IMR-90 (cell line): ENCODE results near the gene E4F1. TPM values are rescaled to one million over a fixed set of nuclear protein-coding genes. Genes with fewer than 3 reads are reported as not detected.

Experiments
- ATAC-seq: fragments of 200-7000 bp; cut with Tn5 transposase; 2 replicates; pipeline ENCODE4 v1.9.1; 2020; ENCODE audit warnings: low read depth, mild to moderate bottlenecking, moderate library complexity
- BruUV-seq: library from RNA; stranded (reverse); fragments of 400-500 nt; replicated peaks from 2 replicates; lab custom pipeline; 2021; lab: Mats Ljungman, UMichigan
- CTCF ChIA-PET: fragments of 300-600 bp; formaldehyde crosslinking; extraction: SDS; loops from one replicate; lab custom pipeline; 2021; ENCODE audit warnings: antibody characterized with exemption; lab: Yijun Ruan, JAX
- POLR2A ChIA-PET: fragments of 300-600 bp; sonication (Branson Sonifier 250); formaldehyde crosslinking; loops from one replicate; lab custom pipeline; 2022; ENCODE audit warnings: antibody characterized with exemption; ENCODE audit not compliant: unreplicated experiment; lab: Charles Lee
- DNase-seq: peaks from one replicate; pipeline ENCODE4 v3.0.0; 2013
- H2AFZ ChIP-seq: replicated peaks from 2 replicates; pipeline ENCODE3; 2013; ENCODE audit warnings: low read length, mild to moderate bottlenecking; ENCODE audit not compliant: poor library complexity
- H2AK5ac ChIP-seq: 2 replicates; pipeline ENCODE4 v1.6.1; 2013; ENCODE audit warnings: low read depth, low read length, inconsistent platforms
- H2AK9ac ChIP-seq: replicated peaks from 2 replicates; pipeline ENCODE3; 2013; ENCODE audit warnings: mild to moderate bottlenecking, low read depth, low read length, moderate library complexity; ENCODE audit not compliant: poor library complexity
- H2BK120ac ChIP-seq: 2 replicates; pipeline ENCODE4 v1.6.1; 2013; ENCODE audit warnings: low read depth, low read length, inconsistent platforms
- H2BK15ac ChIP-seq: 3 replicates; pipeline ENCODE4 v1.6.1; 2013; ENCODE audit warnings: low read depth, low read length, inconsistent platforms
- H2BK20ac ChIP-seq: 2 replicates; pipeline ENCODE4 v1.6.1; 2013; ENCODE audit warnings: low read depth, mild to moderate bottlenecking, inconsistent platforms, low read length, moderate library complexity
- H2BK5ac ChIP-seq: 2 replicates; pipeline ENCODE4 v1.6.1; 2013; ENCODE audit warnings: mild to moderate bottlenecking, low read depth, low read length, inconsistent platforms; ENCODE audit not compliant: poor library complexity, severe bottlenecking
- H3K14ac ChIP-seq: replicated peaks from 2 replicates; pipeline ENCODE4 v1.6.1; 2013; ENCODE audit warnings: low read depth, low read length, inconsistent platforms
- H3K18ac ChIP-seq: 2 replicates; pipeline ENCODE4 v1.6.1; 2013; ENCODE audit warnings: low read depth, low read length, control low read depth
- H3K23ac ChIP-seq: 2 replicates; pipeline ENCODE4 v1.6.1; 2013; ENCODE audit warnings: low read depth, low read length, inconsistent platforms
- H3K27ac ChIP-seq: 2 replicates; pipeline ENCODE4 v1.5.1; 2013; ENCODE audit warnings: mild to moderate bottlenecking, control low read depth, low read length; ENCODE audit not compliant: insufficient read depth
- H3K27me3 ChIP-seq: 2 replicates; pipeline ENCODE4 v1.6.1; 2013; ENCODE audit warnings: low read length; ENCODE audit not compliant: control insufficient read depth, insufficient read depth
- H3K36me3 ChIP-seq: 2 replicates; pipeline ENCODE4 v1.6.1; 2013; ENCODE audit warnings: low read length, mixed read lengths; ENCODE audit not compliant: control insufficient read depth, insufficient read depth
- H3K4ac ChIP-seq: 2 replicates; pipeline ENCODE4 v1.6.1; 2013; ENCODE audit warnings: low read depth, low read length, inconsistent platforms
- H3K4me1 ChIP-seq: 2 replicates; pipeline ENCODE4 v1.6.1; 2013; ENCODE audit warnings: low read length, mixed read lengths; ENCODE audit not compliant: control insufficient read depth, insufficient read depth
- H3K4me2 ChIP-seq: 2 replicates; pipeline ENCODE4 v1.6.1; 2013; ENCODE audit warnings: low read depth, mild to moderate bottlenecking, control low read depth, low read length, moderate library complexity
- H3K4me3 ChIP-seq: 2 replicates; pipeline ENCODE4 v1.5.1; 2013; ENCODE audit warnings: low read depth, mild to moderate bottlenecking, control low read depth, low read length, moderate library complexity; ENCODE audit not compliant: insufficient read depth
- H3K56ac ChIP-seq: 2 replicates; pipeline ENCODE4 v1.6.1; 2013; ENCODE audit warnings: low read length, inconsistent platforms; ENCODE audit not compliant: insufficient read depth; ENCODE audit errors: extremely low read depth
- H3K79me1 ChIP-seq, 2 experiments: 2 replicates each; pipeline ENCODE4 v1.6.1; 2013; ENCODE audit warnings: low read length in 2 of 2, inconsistent platforms in 1 of 2, low read depth in 1 of 2
- H3K9ac ChIP-seq: 2 replicates; pipeline ENCODE4 v1.6.1; 2013; ENCODE audit warnings: low read depth, low read length, control low read depth
- H3K9me1 ChIP-seq: 2 replicates; pipeline ENCODE4 v1.6.1; 2013; ENCODE audit warnings: low read length, inconsistent platforms; ENCODE audit not compliant: insufficient read depth
- H3K9me3 ChIP-seq: 2 replicates; pipeline ENCODE4 v1.6.1; 2013; ENCODE audit warnings: low read length; ENCODE audit not compliant: control insufficient read depth, insufficient read depth
- H4K20me1 ChIP-seq: 2 replicates; pipeline ENCODE4 v1.6.1; 2013; ENCODE audit warnings: low read length, inconsistent platforms; ENCODE audit not compliant: insufficient read depth
- H4K5ac ChIP-seq: 2 replicates; pipeline ENCODE4 v1.6.1; 2013; ENCODE audit warnings: mild to moderate bottlenecking, low read depth, low read length, control low read depth
- H4K8ac ChIP-seq, 2 experiments: 2 replicates each; pipeline ENCODE4 v1.6.1; 2013; ENCODE audit warnings: low read depth in 2 of 2, low read length in 2 of 2, control low read depth in 1 of 2, inconsistent platforms in 1 of 2
- H4K91ac ChIP-seq: 2 replicates; pipeline ENCODE4 v1.6.1; 2013; ENCODE audit warnings: low read depth, low read length, inconsistent platforms; ENCODE audit not compliant: insufficient read depth
- MAFK ChIP-seq: IDR thresholded peaks from 2 replicates; pipeline ENCODE4 v1.6.1; 2012; ENCODE audit warnings: low read depth, low read length, improper control_type of control experiment
- MAZ ChIP-seq: IDR thresholded peaks from 2 replicates; pipeline ENCODE4 v1.6.1; 2012; ENCODE audit warnings: low read depth, mild to moderate bottlenecking, low read length, improper control_type of control experiment, moderate library complexity, borderline replicate concordance
- MXI1 ChIP-seq: IDR thresholded peaks from 2 replicates; pipeline ENCODE4 v1.6.1; 2012; ENCODE audit warnings: low read depth, mild to moderate bottlenecking, low read length, moderate library complexity, borderline replicate concordance
- RFX5 ChIP-seq: IDR thresholded peaks from 2 replicates; pipeline ENCODE4 v1.8.0; 2012; ENCODE audit warnings: low read depth, mild to moderate bottlenecking, low read length, moderate library complexity
- SMC3 ChIP-seq: fragments of 150-350 bp; IDR thresholded peaks from 2 replicates; pipeline ENCODE4 v1.6.1; 2016; ENCODE audit warnings: low read depth, mild to moderate bottlenecking, antibody characterized with exemption, low read length, moderate library complexity
- WGBS, 2 experiments: methylation state at CpG; one replicate each; pipeline versions ENCODE4 v1.1.5 to v1.1.7; 2013; ENCODE audit warnings: missing lambda C conversion rate in 2 of 2; ENCODE audit not compliant: insufficient read length in 1 of 2; ENCODE audit errors: extremely low coverage in 2 of 2; 5-methylcytosine and 5-hydroxymethylcytosine counted together
- dilution Hi-C: fragments of 300-500 bp; cut with HindIII; formaldehyde crosslinking; loops from one replicate; pipeline ENCODE4 v1.14.3; 2018; ENCODE audit warnings: low sequenced_read_pairs; ENCODE audit not compliant: unreplicated experiment
- in situ Hi-C: fragments of 300-500 bp; cut with MboI; formaldehyde crosslinking; loops from 3 replicates; pipeline ENCODE4 v1.14.3; 2019; ENCODE audit warnings: low sequenced_read_pairs, inconsistent platforms, mixed read lengths
- intact Hi-C: fragments of 100-400 bp; cut with micrococcal nuclease; formaldehyde crosslinking; loops from 2 replicates; pipeline ENCODE4 v1.10.0; 2022
- polyA plus RNA-seq, 3 experiments: library from polyadenylated mRNA; depleted of rRNA; stranded (reverse); fragments of >200 nt; gene quantifications; 2 replicates each; pipeline ENCODE4 v1.2.3, GENCODE V29; 2012; ENCODE audit warnings: low replicate concordance in 1 of 3
- total RNA-seq: library from RNA; depleted of rRNA; stranded (reverse); fragments of >200 nt; gene quantifications from 2 replicates; pipeline ENCODE4 v1.2.3, GENCODE V29; 2012

E4F1 gene
- total and polyA plus RNA-seq, 2 of the 4 experiments (the other 2 are of a cell fraction): 13.1 to 33.0 TPM

DNA sequence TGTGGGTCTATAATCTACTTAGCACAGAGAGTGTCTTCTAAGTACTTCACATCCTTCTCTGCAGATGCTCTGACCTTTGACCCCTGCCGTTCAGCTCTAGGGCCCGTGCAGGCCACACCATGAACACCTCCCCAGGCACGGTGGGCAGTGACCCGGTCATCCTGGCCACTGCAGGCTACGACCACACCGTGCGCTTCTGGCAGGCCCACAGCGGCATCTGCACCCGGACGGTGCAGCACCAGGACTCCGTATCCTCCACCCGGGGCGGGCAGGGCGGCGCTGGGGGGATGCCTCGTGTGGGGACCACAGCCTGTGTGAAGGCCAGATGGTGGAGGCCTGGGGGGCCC lies 17.5 kb upstream of the E4F1 start:
- peaks cover 6% of the 10 kb centered on the region; the same call in 1 of the 2 replicates for H3K9me1 ChIP-seq
- H3K23ac ChIP-seq: peak overlapping the region; percentile 87
- peaks cover 25% of the 10 kb centered on the region; the same call in 1 of the 2 replicates for H3K36me3 ChIP-seq
- H4K8ac ChIP-seq: peak overlapping the region; percentile 91 to 99
- peak overlapping the region; percentile 91 for H3K4me2 ChIP-seq
- H4K20me1 ChIP-seq: peaks cover 5% of the 10 kb centered on the region; the same call in 1 of the 2 replicates
- no peaks in the 10 kb centered on the region for H3K9me3 ChIP-seq
- POLR2A ChIA-PET: no interaction called here
- H3K4me3 ChIP-seq: peak overlapping the region; percentile 92
- no TSS peak for BruUV-seq
- WGBS, 2 experiments: 12% methylated on average over 7 of the region's 16 CpGs; no CpG with 5 or more reads in 1 of the 2 experiments
- in situ Hi-C loops: no loop called here
- peak overlapping the region; percentile 68; the same call in 1 of the 2 replicates for H3K56ac ChIP-seq
- peak; percentile 2; the same call in 1 of the 2 replicates for ATAC-seq
- peak overlapping the region; percentile 98 for H3K4ac ChIP-seq
- peak overlapping the region; percentile 69; the same call in 1 of the 2 replicates for H4K91ac ChIP-seq
- H3K27me3 ChIP-seq: 0 out of 2 replicates have a peak, but pooled peaks cover 2% of the 10 kb centered on the region
- no peak for DNase-seq
- H2AFZ ChIP-seq: peak overlapping the region; percentile 100
- peaks cover 7% of the 10 kb centered on the region for H3K4me1 ChIP-seq
- peak overlapping the region; percentile 14 for H3K27ac ChIP-seq
- peak overlapping the region; percentile 22; the same call in 1 of the 2 replicates for H3K18ac ChIP-seq
- H2BK15ac ChIP-seq: 0 out of 3 replicates have a peak overlapping the region, but pooled peaks have one; percentile 33
- H2BK20ac ChIP-seq: no peak overlapping the region
- dilution Hi-C loops: no loop called here
- peak overlapping the region; percentile 97 for H3K14ac ChIP-seq
- TF ChIP-seq SMC3: no peak
- TF ChIP-seq MAFK: no peak
- no peak for TF ChIP-seq RFX5
- no peak for TF ChIP-seq MAZ
- TF ChIP-seq MXI1: no peak
- no peak overlapping the region; the same call in 1 of the 2 replicates for H2BK120ac ChIP-seq
- peak overlapping the region; percentile 100 for H2AK9ac ChIP-seq
- peaks cover 13 to 24% of the 10 kb centered on the region in 2 experiments for H3K79me1 ChIP-seq
- peak overlapping the region; percentile 73 for H3K9ac ChIP-seq
- H2AK5ac ChIP-seq: peak overlapping the region; percentile 98
- H4K5ac ChIP-seq: peak overlapping the region; percentile 77
- CTCF ChIA-PET: no interaction called here
- intact Hi-C loops: no loop called here
- peak overlapping the region; percentile 71 for H2BK5ac ChIP-seq
